Stomach (tissue), 4 donors: ENCODE data around the gene DSE.

Source experiments
- EP300 ChIP-seq: sonication (generic); formaldehyde crosslinking; IDR thresholded peaks from one replicate; pipeline ENCODE4 v1.6.1; 2017; ENCODE audit warnings: antibody characterized with exemption
- POLR2A ChIP-seq, 4 donors: fragments of 450-650 bp; IDR thresholded peaks; one replicate each; pipeline ENCODE4 v1.6.1; 2016; ENCODE audit warnings: antibody characterized with exemption in 4 of 4, control low read depth in 2 of 4, mild to moderate bottlenecking in 1 of 4, moderate library complexity in 1 of 4
- POLR2AphosphoS5 ChIP-seq, 3 donors: sonication (generic); formaldehyde crosslinking; IDR thresholded peaks; one replicate each; pipeline ENCODE4 v1.6.1; 2016; ENCODE audit warnings: antibody characterized with exemption in 3 of 3
- TF ChIP-seq, protein P1 (sequence below), 7 experiments: fragments of 450-650 bp in 4 of 7; fragments of 200-600 bp in 3 of 7; sonication (generic) in 3 of 7; IDR thresholded peaks; one replicate each; pipeline ENCODE4 v1.5.1; 2016 to 2019; ENCODE audit warnings: antibody characterized with exemption in 7 of 7, control low read depth in 2 of 7, mild to moderate bottlenecking in 1 of 7

DNA sequence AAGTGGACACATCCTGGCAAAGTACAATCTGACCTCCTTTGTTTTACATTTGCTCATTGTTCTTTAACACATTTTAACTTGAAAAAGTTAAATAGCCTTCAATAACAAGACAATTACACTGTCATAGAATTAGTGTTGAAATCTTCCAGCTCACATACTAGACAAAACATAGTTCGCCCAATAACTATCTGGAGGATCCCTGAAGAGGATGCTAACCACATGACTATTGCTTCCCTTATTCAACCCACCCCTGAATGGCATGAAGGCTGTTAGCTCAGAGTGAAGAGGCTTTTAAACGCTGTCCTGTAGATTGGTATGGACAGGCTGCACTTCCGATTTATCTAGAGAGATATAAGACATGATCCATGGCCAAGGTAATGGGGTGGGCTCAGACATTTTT lies 15.0 kb upstream of the DSE start:
- TF ChIP-seq, protein P1, sequence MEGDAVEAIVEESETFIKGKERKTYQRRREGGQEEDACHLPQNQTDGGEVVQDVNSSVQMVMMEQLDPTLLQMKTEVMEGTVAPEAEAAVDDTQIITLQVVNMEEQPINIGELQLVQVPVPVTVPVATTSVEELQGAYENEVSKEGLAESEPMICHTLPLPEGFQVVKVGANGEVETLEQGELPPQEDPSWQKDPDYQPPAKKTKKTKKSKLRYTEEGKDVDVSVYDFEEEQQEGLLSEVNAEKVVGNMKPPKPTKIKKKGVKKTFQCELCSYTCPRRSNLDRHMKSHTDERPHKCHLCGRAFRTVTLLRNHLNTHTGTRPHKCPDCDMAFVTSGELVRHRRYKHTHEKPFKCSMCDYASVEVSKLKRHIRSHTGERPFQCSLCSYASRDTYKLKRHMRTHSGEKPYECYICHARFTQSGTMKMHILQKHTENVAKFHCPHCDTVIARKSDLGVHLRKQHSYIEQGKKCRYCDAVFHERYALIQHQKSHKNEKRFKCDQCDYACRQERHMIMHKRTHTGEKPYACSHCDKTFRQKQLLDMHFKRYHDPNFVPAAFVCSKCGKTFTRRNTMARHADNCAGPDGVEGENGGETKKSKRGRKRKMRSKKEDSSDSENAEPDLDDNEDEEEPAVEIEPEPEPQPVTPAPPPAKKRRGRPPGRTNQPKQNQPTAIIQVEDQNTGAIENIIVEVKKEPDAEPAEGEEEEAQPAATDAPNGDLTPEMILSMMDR (IDR thresholded peaks at IDR 0.05) = no peak
- no peak for TF ChIP-seq POLR2AphosphoS5 (IDR thresholded peaks at IDR 0.05)
- TF ChIP-seq POLR2A (IDR thresholded peaks at IDR 0.05) = no peak
- TF ChIP-seq EP300 = no peak
